Activated CD8-positive, alpha-beta T cell treated with anti-CD3 and anti-CD28 coated beads for 36 hours (primary cell): Measurements from ENCODE around the gene GRK5. TPM values are rescaled to one million over a fixed set of nuclear protein-coding genes. Genes with fewer than 3 reads are reported as not detected.
A peak's percentile ranks its signal among the peaks of the same experiment; 100 is the strongest.

Experiments
- ATAC-seq: fragments of 200-7000 bp; cut with Tn5 transposase; one replicate; pipeline ENCODE4 v1.10.0; 2021; ENCODE audit warnings: mild to moderate bottlenecking, moderate library complexity
- CTCF ChIA-PET: fragments of 350-600 bp; sonication (Branson Sonifier 250); formaldehyde crosslinking; loops from one replicate; lab custom pipeline; 2021; ENCODE audit warnings: antibody characterized with exemption; lab: Charles Lee
- POLR2A ChIA-PET: fragments of 350-600 bp; sonication (Branson Sonifier 250); formaldehyde crosslinking; loops from one replicate; lab custom pipeline; 2021; ENCODE audit warnings: antibody characterized with exemption; lab: Charles Lee
- DNase-seq: peaks from one replicate; pipeline ENCODE4 v3.0.0-alpha.2; 2020
- H3K27ac Mint-ChIP-seq: one replicate; pipeline ENCODE4 v1.8.0; 2021; ENCODE audit warnings: mild to moderate bottlenecking, mixed read lengths
- H3K27me3 Mint-ChIP-seq: one replicate; pipeline ENCODE4 v1.8.0; 2021; ENCODE audit warnings: mixed read lengths
- H3K36me3 Mint-ChIP-seq: one replicate; pipeline ENCODE4 v1.8.0; 2021; ENCODE audit warnings: low read depth, mixed read lengths
- H3K4me1 Mint-ChIP-seq: one replicate; pipeline ENCODE4 v1.8.0; 2021; ENCODE audit warnings: low read depth, mixed read lengths
- H3K4me3 Mint-ChIP-seq: one replicate; pipeline ENCODE4 v1.8.0; 2021; ENCODE audit warnings: mild to moderate bottlenecking, moderate library complexity, mixed read lengths
- H3K9me3 Mint-ChIP-seq: one replicate; pipeline ENCODE4 v1.8.0; 2021; ENCODE audit warnings: mixed read lengths
- CTCF ChIP-seq: fragments of 200-600 bp; IDR thresholded peaks from one replicate; pipeline ENCODE4 v1.8.0; 2022; ENCODE audit warnings: antibody characterized with exemption, mild to moderate bottlenecking
- intact Hi-C: fragments of 100-400 bp; cut with micrococcal nuclease; formaldehyde crosslinking; loops from one replicate; pipeline ENCODE4 v1.10.0; 2022
- total RNA-seq, 2 experiments: library from RNA; stranded (reverse); gene quantifications; one replicate each; pipeline ENCODE4 v1.2.3, GENCODE V29; 2021

Gene GRK5
- total RNA-seq, 2 experiments from 2014 or later, result 14.8 to 15.6 TPM

DNA sequence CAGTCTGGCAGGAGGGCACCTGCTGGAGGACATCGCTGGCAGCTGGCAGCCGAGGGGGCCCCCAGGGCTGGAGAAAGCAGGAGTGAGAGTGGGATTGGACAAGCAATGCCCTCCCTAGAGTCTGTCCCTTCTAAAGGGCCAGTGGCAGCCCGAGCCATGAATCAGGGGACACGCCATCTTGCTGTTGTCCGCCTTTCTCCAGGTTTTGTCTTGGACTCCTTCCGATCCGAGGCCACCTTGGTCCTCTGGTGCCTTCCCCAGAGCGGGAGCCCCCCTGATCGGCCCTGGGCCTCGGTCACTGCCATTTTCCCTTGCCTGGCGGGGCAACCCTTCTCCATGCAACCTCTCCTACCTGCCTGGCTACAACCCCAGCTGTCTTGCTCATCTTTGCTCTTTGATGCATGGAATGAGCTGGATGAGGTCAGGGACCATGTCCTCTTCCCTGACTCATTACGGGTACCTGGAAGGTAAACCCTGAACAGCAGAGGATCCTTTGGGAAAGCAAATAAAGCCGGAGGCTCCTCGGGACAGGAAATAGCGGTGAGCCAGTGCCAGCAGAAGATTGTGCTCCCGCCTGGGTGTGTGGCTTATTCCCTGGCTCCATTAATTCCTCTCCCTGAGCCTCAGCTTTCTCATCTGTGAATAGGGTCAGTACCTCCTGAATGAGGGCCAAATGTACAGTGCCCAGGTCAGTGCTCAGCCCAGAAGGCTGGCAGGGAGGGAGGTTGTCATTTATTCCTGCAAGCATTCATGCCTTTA is 112.0 kb downstream of the GRK5 start:
- intact Hi-C loops, result no loop called here

DNA sequence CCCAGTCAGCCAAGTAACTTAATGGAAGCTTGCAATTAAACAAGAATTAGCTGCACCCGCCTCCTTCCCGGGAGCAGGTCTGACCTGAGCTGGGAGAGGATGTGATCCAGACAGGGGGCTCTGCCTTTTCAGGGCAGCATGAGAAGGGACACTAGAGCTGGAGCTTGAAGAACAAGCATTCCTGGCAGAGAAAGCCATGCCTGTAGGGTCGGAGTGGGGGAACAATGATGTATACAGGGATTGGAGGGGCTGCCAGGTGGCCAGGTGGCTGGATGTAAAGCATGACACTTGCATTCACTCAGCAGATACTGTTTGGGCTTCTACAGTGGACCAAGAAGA is 112.5 kb downstream of the GRK5 start:
- TF ChIP-seq CTCF, result no peak
- Mint-ChIP-seq H3K27ac (no peak overlapping the region), H3K27me3 (no peaks in the 10 kb centered on the region), H3K4me1 (peaks cover 36% of the 10 kb centered on the region), H3K9me3 (no peaks in the 10 kb centered on the region), H3K36me3 (peaks cover 2% of the 10 kb centered on the region), H3K4me3 (no peak overlapping the region)
- POLR2A ChIA-PET, result interaction anchor here (1.4 to 2.9 kb wide), 2 partner anchors 12 to 14 kb away, joined by 4 to 10 read pairs; no protein-coding TSS in a partner anchor
- DNase-seq, result no peak
- intact Hi-C loops, result no loop called here
- CTCF ChIA-PET, result interaction anchor here (2.0 to 2.1 kb wide), 2 partner anchors 11 to 113 kb away, joined by 5 to 7 read pairs; partner anchors contain the start of gene GRK5
- no peak for ATAC-seq

More for the DNA sequence above, 112.0 kb downstream of the GRK5 start:
- Mint-ChIP-seq H3K4me1 (peaks cover 42% of the 10 kb centered on the region), H3K27ac (no peak overlapping the region), H3K36me3 (peaks cover 2% of the 10 kb centered on the region), H3K9me3 (no peaks in the 10 kb centered on the region), H3K27me3 (no peaks in the 10 kb centered on the region), H3K4me3 (no peak overlapping the region)
- ChIA-PET POLR2A (interaction anchor here (2.9 kb wide), 1 partner anchor 13 kb away, joined by 10 read pairs; no protein-coding TSS in a partner anchor), CTCF (interaction anchor here (0.9 to 2.1 kb wide), 3 partner anchors 11 to 113 kb away, joined by 3 to 7 read pairs (median 5); partner anchors contain the start of gene GRK5)
- ATAC-seq, result no peak
- DNase-seq, result no peak
- no peak for TF ChIP-seq CTCF

DNA sequence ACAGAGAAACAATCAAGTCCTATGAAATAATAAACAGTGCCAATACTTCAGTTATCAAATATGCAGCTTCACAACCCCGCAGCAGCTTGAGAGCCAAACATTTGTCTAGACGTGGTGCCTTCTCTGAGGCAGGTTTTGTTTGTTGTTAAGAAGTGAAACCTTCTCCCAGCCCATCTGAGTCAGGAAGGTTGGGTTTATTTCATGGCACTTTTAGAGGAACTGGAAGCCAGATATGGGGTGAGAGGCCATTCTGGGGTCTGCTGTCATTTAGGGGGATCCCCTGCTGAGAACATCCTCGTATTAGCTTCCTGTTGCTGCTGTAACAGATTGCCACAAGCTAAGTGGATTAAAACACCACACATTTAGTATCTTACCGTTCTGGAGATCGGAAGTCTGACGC is 113.6 kb downstream of the GRK5 start:
- Mint-ChIP-seq H3K4me1 (peaks cover 25% of the 10 kb centered on the region), H3K27ac (no peak overlapping the region), H3K9me3 (no peaks in the 10 kb centered on the region), H3K27me3 (no peaks in the 10 kb centered on the region), H3K36me3 (peaks cover 2% of the 10 kb centered on the region), H3K4me3 (no peak overlapping the region)
- intact Hi-C loops, result no loop called here
- ATAC-seq, result peak; percentile 44
- ChIA-PET POLR2A (interaction anchor here (1.1 to 1.4 kb wide), 2 partner anchors 13 to 113 kb away, joined by 3 to 4 read pairs; partner anchors contain the start of gene GRK5), CTCF (interaction anchor here (0.8 to 2.1 kb wide), 5 partner anchors 12 to 122 kb away, joined by 3 to 10 read pairs (median 5); partner anchors contain the start of gene GRK5)
- DNase-seq, result no peak
- TF ChIP-seq CTCF, result no peak

GRCh38 chr10:119323085-119324016 is 116.0 kb downstream of the GRK5 start:
- H3K36me3 Mint-ChIP-seq, result peaks cover 2% of the 10 kb centered on the region
- H3K4me3 Mint-ChIP-seq, result no peak overlapping the region
- H3K4me1 Mint-ChIP-seq, result peaks cover 13% of the 10 kb centered on the region
- intact Hi-C loops, result no loop called here
- no peaks in the 10 kb centered on the region for H3K9me3 Mint-ChIP-seq
- ATAC-seq (no peak), DNase-seq (no peak)
- TF ChIP-seq CTCF, result no peak
- no peak overlapping the region for H3K27ac Mint-ChIP-seq
- no peaks in the 10 kb centered on the region for H3K27me3 Mint-ChIP-seq
- ChIA-PET CTCF (interaction anchor here (0.9 kb wide), 1 partner anchor 84 kb away, joined by 3 read pairs; no protein-coding TSS in a partner anchor), POLR2A (no interaction called here)
